ENCODE data around the gene CHP2. TPM values are rescaled to one million over a fixed set of nuclear protein-coding genes. Genes with fewer than 3 reads are reported as not detected.

Gene CHP2
- total and polyA plus RNA-seq, 2 of the 13 experiments (the other 11 are each of a cell fraction or from before 2014, with no cell fraction given): not detected

DNA sequence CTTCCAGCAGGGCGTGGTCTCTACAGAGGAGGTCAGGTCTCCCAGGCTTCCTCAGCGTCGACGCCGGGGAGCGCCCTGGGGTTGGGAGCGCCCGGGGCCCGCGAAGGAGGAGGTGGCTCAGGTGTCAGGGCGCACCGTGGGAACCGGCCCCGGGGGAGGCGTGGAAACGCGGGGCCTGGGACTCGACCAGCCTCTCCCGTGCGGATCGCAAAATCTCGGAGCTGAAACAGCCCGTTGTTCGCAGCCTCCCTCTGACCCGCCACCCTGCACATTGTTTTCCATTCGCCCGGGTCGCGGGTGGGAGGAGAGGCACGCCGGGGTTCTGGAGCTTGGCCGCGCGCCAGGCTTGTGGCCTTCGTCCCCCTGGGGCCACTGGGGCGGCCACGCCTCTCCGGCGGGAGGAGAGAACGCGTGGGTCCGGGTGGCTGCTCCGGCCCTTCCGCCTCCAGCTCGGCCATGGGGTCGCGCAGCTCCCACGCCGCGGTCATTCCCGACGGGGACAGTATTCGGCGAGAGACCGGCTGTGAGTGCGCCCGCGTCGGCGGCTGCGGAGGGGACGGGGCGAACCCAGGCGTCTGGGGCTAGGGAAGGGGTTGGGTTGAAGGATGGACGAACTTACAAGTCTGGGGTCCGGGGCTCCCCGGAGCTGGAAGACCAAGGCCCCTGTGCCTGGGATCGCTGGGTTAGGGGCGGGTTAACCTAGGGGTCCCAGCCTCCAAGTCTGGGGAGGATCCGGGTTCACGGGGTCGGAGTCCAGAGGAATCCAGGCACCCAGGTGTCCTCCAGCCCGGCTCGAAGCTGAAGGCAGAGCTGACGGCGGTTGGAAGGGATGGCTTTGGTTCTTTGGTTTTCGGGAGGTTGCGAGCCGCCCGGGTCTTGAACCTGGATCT lies at the start of gene CHP2 (continued):
- TF ChIP-seq, protein P1, sequence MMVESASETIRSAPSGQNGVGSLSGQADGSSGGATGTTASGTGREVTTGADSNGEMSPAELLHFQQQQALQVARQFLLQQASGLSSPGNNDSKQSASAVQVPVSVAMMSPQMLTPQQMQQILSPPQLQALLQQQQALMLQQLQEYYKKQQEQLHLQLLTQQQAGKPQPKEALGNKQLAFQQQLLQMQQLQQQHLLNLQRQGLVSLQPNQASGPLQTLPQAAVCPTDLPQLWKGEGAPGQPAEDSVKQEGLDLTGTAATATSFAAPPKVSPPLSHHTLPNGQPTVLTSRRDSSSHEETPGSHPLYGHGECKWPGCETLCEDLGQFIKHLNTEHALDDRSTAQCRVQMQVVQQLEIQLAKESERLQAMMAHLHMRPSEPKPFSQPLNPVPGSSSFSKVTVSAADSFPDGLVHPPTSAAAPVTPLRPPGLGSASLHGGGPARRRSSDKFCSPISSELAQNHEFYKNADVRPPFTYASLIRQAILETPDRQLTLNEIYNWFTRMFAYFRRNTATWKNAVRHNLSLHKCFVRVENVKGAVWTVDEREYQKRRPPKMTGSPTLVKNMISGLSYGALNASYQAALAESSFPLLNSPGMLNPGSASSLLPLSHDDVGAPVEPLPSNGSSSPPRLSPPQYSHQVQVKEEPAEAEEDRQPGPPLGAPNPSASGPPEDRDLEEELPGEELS (CRISPR knock-in tag; IDR thresholded peaks at IDR 0.05): peak; percentile 34; the same call in 1 of the 2 replicates
- TF ChIP-seq, protein P2, sequence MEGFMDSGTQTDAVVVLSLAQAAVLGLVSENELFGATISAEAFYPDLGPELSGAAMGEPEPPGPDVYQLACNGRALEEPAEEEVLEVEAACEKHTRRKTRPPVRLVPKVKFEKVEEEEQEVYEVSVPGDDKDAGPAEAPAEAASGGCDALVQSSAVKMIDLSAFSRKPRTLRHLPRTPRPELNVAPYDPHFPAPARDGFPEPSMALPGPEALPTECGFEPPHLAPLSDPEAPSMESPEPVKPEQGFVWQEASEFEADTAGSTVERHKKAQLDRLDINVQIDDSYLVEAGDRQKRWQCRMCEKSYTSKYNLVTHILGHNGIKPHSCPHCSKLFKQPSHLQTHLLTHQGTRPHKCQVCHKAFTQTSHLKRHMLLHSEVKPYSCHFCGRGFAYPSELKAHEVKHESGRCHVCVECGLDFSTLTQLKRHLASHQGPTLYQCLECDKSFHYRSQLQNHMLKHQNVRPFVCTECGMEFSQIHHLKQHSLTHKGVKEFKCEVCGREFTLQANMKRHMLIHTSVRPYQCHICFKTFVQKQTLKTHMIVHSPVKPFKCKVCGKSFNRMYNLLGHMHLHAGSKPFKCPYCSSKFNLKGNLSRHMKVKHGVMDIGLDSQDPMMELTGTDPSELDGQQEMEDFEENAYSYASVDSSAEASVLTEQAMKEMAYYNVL (CRISPR knock-in tag; IDR thresholded peaks at IDR 0.05; ENCODE audit: borderline replicate concordance): no peak; the same call in 1 of the 2 replicates
- no peak for TF ChIP-seq ZNF605 (CRISPR knock-in tag; IDR thresholded peaks at IDR 0.05)
- TF ChIP-seq, protein P3, sequence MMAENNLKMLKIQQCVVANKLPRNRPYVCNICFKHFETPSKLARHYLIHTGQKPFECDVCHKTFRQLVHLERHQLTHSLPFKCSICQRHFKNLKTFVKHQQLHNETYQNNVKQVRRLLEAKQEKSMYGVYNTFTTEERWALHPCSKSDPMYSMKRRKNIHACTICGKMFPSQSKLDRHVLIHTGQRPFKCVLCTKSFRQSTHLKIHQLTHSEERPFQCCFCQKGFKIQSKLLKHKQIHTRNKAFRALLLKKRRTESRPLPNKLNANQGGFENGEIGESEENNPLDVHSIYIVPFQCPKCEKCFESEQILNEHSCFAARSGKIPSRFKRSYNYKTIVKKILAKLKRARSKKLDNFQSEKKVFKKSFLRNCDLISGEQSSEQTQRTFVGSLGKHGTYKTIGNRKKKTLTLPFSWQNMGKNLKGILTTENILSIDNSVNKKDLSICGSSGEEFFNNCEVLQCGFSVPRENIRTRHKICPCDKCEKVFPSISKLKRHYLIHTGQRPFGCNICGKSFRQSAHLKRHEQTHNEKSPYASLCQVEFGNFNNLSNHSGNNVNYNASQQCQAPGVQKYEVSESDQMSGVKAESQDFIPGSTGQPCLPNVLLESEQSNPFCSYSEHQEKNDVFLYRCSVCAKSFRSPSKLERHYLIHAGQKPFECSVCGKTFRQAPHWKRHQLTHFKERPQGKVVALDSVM (CRISPR knock-in tag; IDR thresholded peaks at IDR 0.05): no peak
- no peak for TF ChIP-seq ZNF766 (CRISPR knock-in tag; IDR thresholded peaks at IDR 0.05; ENCODE audit: borderline replicate concordance)
- peak; percentile 88; the same call in 1 of the 2 replicates for TF ChIP-seq MTA1 (CRISPR knock-in tag; IDR thresholded peaks at IDR 0.05; ENCODE audit: borderline replicate concordance)
- TF ChIP-seq, protein P4, sequence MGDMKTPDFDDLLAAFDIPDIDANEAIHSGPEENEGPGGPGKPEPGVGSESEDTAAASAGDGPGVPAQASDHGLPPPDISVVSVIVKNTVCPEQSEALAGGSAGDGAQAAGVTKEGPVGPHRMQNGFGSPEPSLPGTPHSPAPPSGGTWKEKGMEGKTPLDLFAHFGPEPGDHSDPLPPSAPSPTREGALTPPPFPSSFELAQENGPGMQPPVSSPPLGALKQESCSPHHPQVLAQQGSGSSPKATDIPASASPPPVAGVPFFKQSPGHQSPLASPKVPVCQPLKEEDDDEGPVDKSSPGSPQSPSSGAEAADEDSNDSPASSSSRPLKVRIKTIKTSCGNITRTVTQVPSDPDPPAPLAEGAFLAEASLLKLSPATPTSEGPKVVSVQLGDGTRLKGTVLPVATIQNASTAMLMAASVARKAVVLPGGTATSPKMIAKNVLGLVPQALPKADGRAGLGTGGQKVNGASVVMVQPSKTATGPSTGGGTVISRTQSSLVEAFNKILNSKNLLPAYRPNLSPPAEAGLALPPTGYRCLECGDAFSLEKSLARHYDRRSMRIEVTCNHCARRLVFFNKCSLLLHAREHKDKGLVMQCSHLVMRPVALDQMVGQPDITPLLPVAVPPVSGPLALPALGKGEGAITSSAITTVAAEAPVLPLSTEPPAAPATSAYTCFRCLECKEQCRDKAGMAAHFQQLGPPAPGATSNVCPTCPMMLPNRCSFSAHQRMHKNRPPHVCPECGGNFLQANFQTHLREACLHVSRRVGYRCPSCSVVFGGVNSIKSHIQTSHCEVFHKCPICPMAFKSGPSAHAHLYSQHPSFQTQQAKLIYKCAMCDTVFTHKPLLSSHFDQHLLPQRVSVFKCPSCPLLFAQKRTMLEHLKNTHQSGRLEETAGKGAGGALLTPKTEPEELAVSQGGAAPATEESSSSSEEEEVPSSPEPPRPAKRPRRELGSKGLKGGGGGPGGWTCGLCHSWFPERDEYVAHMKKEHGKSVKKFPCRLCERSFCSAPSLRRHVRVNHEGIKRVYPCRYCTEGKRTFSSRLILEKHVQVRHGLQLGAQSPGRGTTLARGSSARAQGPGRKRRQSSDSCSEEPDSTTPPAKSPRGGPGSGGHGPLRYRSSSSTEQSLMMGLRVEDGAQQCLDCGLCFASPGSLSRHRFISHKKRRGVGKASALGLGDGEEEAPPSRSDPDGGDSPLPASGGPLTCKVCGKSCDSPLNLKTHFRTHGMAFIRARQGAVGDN (CRISPR knock-in tag; IDR thresholded peaks at IDR 0.05): peak; percentile 69
- TF ChIP-seq ARNT2 (CRISPR knock-in tag; IDR thresholded peaks at IDR 0.05; ENCODE audit: low read depth): peak; percentile 52; the same call in 1 of the 2 replicates
- TF ChIP-seq ZNF329 (CRISPR knock-in tag; IDR thresholded peaks at IDR 0.05; ENCODE audit: low read depth): no peak
- no peak for TF ChIP-seq NCOR1 (IDR thresholded peaks at IDR 0.05; ENCODE audit: borderline replicate concordance, low read length)
- TF ChIP-seq GATAD2A (CRISPR knock-in tag; IDR thresholded peaks at IDR 0.05): peak; percentile 28; the same call in 1 of the 2 replicates
- 0 out of 2 replicates have a peak, but pooled peaks have one; percentile 9 for TF ChIP-seq ZSCAN25 (CRISPR knock-in tag; IDR thresholded peaks at IDR 0.05)
- TF ChIP-seq ZNF207 (IDR thresholded peaks at IDR 0.05; ENCODE audit: borderline replicate concordance): no peak
- TF ChIP-seq HOXA3 (CRISPR knock-in tag; IDR thresholded peaks at IDR 0.05): peak; percentile 40; the same call in 1 of the 2 replicates
- no peak for TF ChIP-seq RFXAP (CRISPR knock-in tag; IDR thresholded peaks at IDR 0.05; ENCODE audit: borderline replicate concordance)
- TF ChIP-seq TCF12 (IDR thresholded peaks at IDR 0.05): no peak
- 0 out of 2 replicates have a peak, but pooled peaks have one; percentile 30 for TF ChIP-seq TCF12 (CRISPR knock-in tag; IDR thresholded peaks at IDR 0.05)
- TF ChIP-seq ZKSCAN8 (CRISPR knock-in tag; IDR thresholded peaks at IDR 0.05; ENCODE audit: borderline replicate concordance): no peak
- TF ChIP-seq TEAD2 (CRISPR knock-in tag; IDR thresholded peaks at IDR 0.05): no peak

Measured in HepG2 (cell line).